A549 (cell line): Measurements from ENCODE around the gene MYH7B. TPM values are rescaled to one million over a fixed set of nuclear protein-coding genes. Genes with fewer than 3 reads are reported as not detected.

Experiments used
- ATAC-seq, 2 experiments: fragments of 200-7000 bp in 1 of 2; fragments of >200 bp in 1 of 2; cut with Nextera tagmentation in 1 of 2; cut with Tn5 transposase in 1 of 2; 3 replicates each; pipeline versions ENCODE4 v1.8.0 to v1.9.1; 2018 to 2020; ENCODE audit warnings: mild to moderate bottlenecking in 1 of 2, moderate library complexity in 1 of 2
- CTCF ChIA-PET: fragments of 300-600 bp; sonication (Branson Sonifier 250); formaldehyde crosslinking; extraction: SDS; loops from one replicate; lab custom pipeline; 2021; ENCODE audit warnings: antibody characterized with exemption, inconsistent platforms; lab: Yijun Ruan, JAX
- POLR2A ChIA-PET: fragments of 350-600 bp; formaldehyde crosslinking; extraction: SDS; loops from one replicate; lab custom pipeline; 2021; ENCODE audit warnings: antibody characterized with exemption, inconsistent platforms; lab: Yijun Ruan, JAX
- DNase-seq, 2 experiments: peaks; one replicate each; pipeline versions ENCODE4 v3.0.0 to v3.0.0-alpha.2; 2011 to 2016; ENCODE audit warnings: low read depth in 1 of 2, low spot score in 1 of 2
- FAIRE-seq: peaks from 2 replicates; lab custom pipeline; 2011; peaks lifted over from hg19 to GRCh38; lab: Jason Lieb, UNC
- H3K27ac ChIP-seq, 2 experiments: fragments of >200 bp; sonication (Bioruptor Twin); formaldehyde crosslinking; 3 replicates each; pipeline ENCODE4 v1.5.1; 2016 to 2017
- H3K4me1 ChIP-seq: fragments of >200 bp; sonication (Bioruptor Twin); formaldehyde crosslinking; 3 replicates; pipeline ENCODE4 v1.6.1; 2016
- H3K4me2 ChIP-seq: fragments of >200 bp; sonication (Bioruptor Twin); formaldehyde crosslinking; 3 replicates; pipeline ENCODE4 v1.6.1; 2016
- H3K4me3 ChIP-seq: fragments of >200 bp; sonication (Bioruptor Twin); formaldehyde crosslinking; 3 replicates; pipeline ENCODE4 v1.5.1; 2016
- H3K9me3 ChIP-seq: fragments of >200 bp; sonication (Bioruptor Twin); formaldehyde crosslinking; 3 replicates; pipeline ENCODE4 v1.6.1; 2016
- ATOH8 ChIP-seq: fragments of 250-450 bp; sonication (Bioruptor Pico); IDR thresholded peaks from 2 replicates; pipeline ENCODE4 v1.5.0; 2020; ENCODE audit warnings: low read depth, mild to moderate bottlenecking, moderate library complexity
- BHLHE40 ChIP-seq: IDR thresholded peaks from 2 replicates; pipeline ENCODE4 v1.6.1; 2012; ENCODE audit warnings: low read depth, low read length, inconsistent platforms
- CBX8 ChIP-seq: fragments of 200-600 bp; sonication (generic); IDR thresholded peaks from 2 replicates; pipeline ENCODE4 v1.6.1; 2016
- CTCF ChIP-seq: fragments of >200 bp; sonication (Bioruptor Twin); formaldehyde crosslinking; IDR thresholded peaks from 3 replicates; pipeline ENCODE4 v1.5.1; 2016
- E2F6 ChIP-seq: IDR thresholded peaks from 2 replicates; pipeline ENCODE4 v1.6.1; 2012; ENCODE audit warnings: low read depth, borderline replicate concordance
- EHF ChIP-seq: fragments of 250-450 bp; sonication (Bioruptor Pico); IDR thresholded peaks from 2 replicates; pipeline ENCODE4 v1.5.0; 2020; ENCODE audit warnings: mild to moderate bottlenecking
- EP300 ChIP-seq, 2 experiments: fragments of >200 bp; sonication (Bioruptor Twin); formaldehyde crosslinking; IDR thresholded peaks; 2 replicates in 1 of 2; 3 replicates in 1 of 2; pipeline ENCODE4 v1.6.1; 2016 to 2017
- FOSL2 ChIP-seq, 2 experiments: fragments of 450-650 bp in 1 of 2; fragments of >200 bp in 1 of 2; sonication (Bioruptor Twin) in 1 of 2; formaldehyde crosslinking; IDR thresholded peaks; 2 replicates each; pipeline versions ENCODE4 v1.5.0 to v1.6.1; 2016 to 2020; ENCODE audit warnings: mild to moderate bottlenecking in 1 of 2, moderate library complexity in 1 of 2
- FOXS1 ChIP-seq: fragments of 250-450 bp; sonication (Bioruptor Pico); IDR thresholded peaks from 2 replicates; pipeline ENCODE4 v1.5.0; 2020; ENCODE audit warnings: mild to moderate bottlenecking, moderate library complexity
- HOXB13 ChIP-seq: fragments of 250-450 bp; sonication (Bioruptor Pico); IDR thresholded peaks from 2 replicates; pipeline ENCODE4 v1.5.0; 2020; ENCODE audit warnings: low read depth, mild to moderate bottlenecking, moderate library complexity
- JUN ChIP-seq, 2 experiments: fragments of >200 bp; sonication (Bioruptor Twin); formaldehyde crosslinking; IDR thresholded peaks; 2 replicates in 1 of 2; 3 replicates in 1 of 2; pipeline ENCODE4 v1.6.1; 2016 to 2017
- JUNB ChIP-seq: fragments of >200 bp; sonication (Bioruptor Twin); formaldehyde crosslinking; IDR thresholded peaks from 2 replicates; pipeline ENCODE4 v1.6.1; 2016
- KDM1A ChIP-seq: fragments of 200-600 bp; sonication (generic); IDR thresholded peaks from 2 replicates; pipeline ENCODE4 v1.6.1; 2016; ENCODE audit warnings: low read depth, mild to moderate bottlenecking
- MAFK ChIP-seq: fragments of 450-650 bp; IDR thresholded peaks from 2 replicates; pipeline ENCODE4 v1.6.1; 2014; ENCODE audit not compliant: partially characterized antibody
- MYC ChIP-seq: IDR thresholded peaks from 2 replicates; pipeline ENCODE4 v1.6.1; 2012; ENCODE audit warnings: mild to moderate bottlenecking, inconsistent platforms, low read length, improper control_type of control experiment, borderline replicate concordance
- NFE2L2 ChIP-seq: fragments of 150-350 bp; conservative IDR thresholded peaks from 2 replicates; pipeline ENCODE4 v1.6.1; 2014; ENCODE audit warnings: low read length
- NPAS2 ChIP-seq: fragments of 250-450 bp; sonication (Bioruptor Pico); IDR thresholded peaks from 2 replicates; pipeline ENCODE4 v1.8.0; 2022; ENCODE audit warnings: mild to moderate bottlenecking, moderate library complexity, borderline replicate concordance
- PHF8 ChIP-seq: fragments of 200-600 bp; sonication (generic); IDR thresholded peaks from 2 replicates; pipeline ENCODE4 v1.6.1; 2016; ENCODE audit warnings: low read depth, mild to moderate bottlenecking, antibody characterized with exemption, moderate library complexity, borderline replicate concordance
- POLR2A ChIP-seq: IDR thresholded peaks from 2 replicates; pipeline ENCODE4 v1.6.1; 2012; ENCODE audit warnings: mild to moderate bottlenecking, low read length
- POLR2AphosphoS2 ChIP-seq: conservative IDR thresholded peaks from 2 replicates; pipeline ENCODE4 v1.6.1; 2012; ENCODE audit warnings: low read length, improper control_type of control experiment, inconsistent platforms
- RAD21 ChIP-seq, 2 experiments: fragments of >200 bp in 1 of 2; sonication (Bioruptor Twin) in 1 of 2; formaldehyde crosslinking in 1 of 2; IDR thresholded peaks in 1 of 2; conservative IDR thresholded peaks in 1 of 2; 2 replicates in 1 of 2; 3 replicates in 1 of 2; pipeline ENCODE4 v1.6.1; 2012 to 2018; ENCODE audit warnings: inconsistent platforms in 1 of 2
- SREBF2 ChIP-seq: fragments of 450-650 bp; IDR thresholded peaks from 2 replicates; pipeline ENCODE4 v1.6.1; 2014; ENCODE audit warnings: mild to moderate bottlenecking, moderate library complexity
- TP53 ChIP-seq: fragments of 250-450 bp; sonication (Bioruptor Pico); IDR thresholded peaks from 2 replicates; pipeline ENCODE4 v1.5.0; 2021; ENCODE audit warnings: mild to moderate bottlenecking, moderate library complexity
- USF2 ChIP-seq: fragments of 450-650 bp; IDR thresholded peaks from 2 replicates; pipeline ENCODE4 v1.6.1; 2014; ENCODE audit warnings: antibody characterized with exemption
- ZFP36 ChIP-seq: fragments of 450-650 bp; IDR thresholded peaks from 2 replicates; pipeline ENCODE4 v1.6.1; 2014; ENCODE audit warnings: borderline replicate concordance; ENCODE audit not compliant: partially characterized antibody
- ZNF302 ChIP-seq: fragments of 250-450 bp; sonication (Bioruptor Pico); IDR thresholded peaks from 2 replicates; pipeline ENCODE4 v1.9.0; 2021; ENCODE audit warnings: inconsistent platforms, mild to moderate bottlenecking, moderate library complexity
- WGBS: methylation state at CpG from one replicate; pipeline ENCODE4 v1.1.6; 2017; ENCODE audit errors: missing lambda C conversion rate; 5-methylcytosine and 5-hydroxymethylcytosine counted together
- polyA plus RNA-seq, 4 experiments: library from polyadenylated mRNA; depleted of rRNA in 3 of 4; stranded (reverse); fragments of >200 nt; fragmentation: RNase III in 1 of 4; extraction: RNeasy Plus Mini Kit Qiagen cat#74134 plus additional on column Dnase treatment in 1 of 4; gene quantifications; 2 replicates in 3 of 4; 3 replicates in 1 of 4; pipeline ENCODE4 v1.2.3, GENCODE V29; 2011 to 2017

Gene MYH7B
- polyA plus RNA-seq, 2 of the 4 experiments (the other 2 are of a cell fraction) = 0.03 to 0.23 TPM

- ChIA-PET CTCF (interaction anchor here (0.6 to 2.4 kb wide), 4 partner anchors 9 to 152 kb away, joined by 3 to 8 read pairs (median 3); partner anchors contain the start of gene ACSS2), POLR2A (interaction anchor here (0.6 kb wide), 1 partner anchor 18 kb away, joined by 3 read pairs; no protein-coding TSS in a partner anchor)
- Histone ChIP-seq H3K4me1 (0 out of 3 replicates have a peak, but pooled peaks cover 6% of the 10 kb centered on the region), H3K4me3 (no peak overlapping the region), H3K9me3 (no peaks in the 10 kb centered on the region), H3K27ac (no peak overlapping the region), H3K4me2 (no peak overlapping the region)
- no peak for DNase-seq
- no peak for TF ChIP-seq SREBF2
- ATAC-seq = no peak
- FAIRE-seq = no peak
- WGBS = 74% methylated on average over 13 of the region's 15 CpGs
Observed at GRCh38 chr20:34987288-34988190, 31.9 kb downstream of the MYH7B start.

GRCh38 chr20:34988191-34988540 is 32.5 kb downstream of the MYH7B start:
- ATAC-seq = no peak
- H3K4me3 ChIP-seq = no peak overlapping the region
- no peak for FAIRE-seq
- H3K9me3 ChIP-seq = no peaks in the 10 kb centered on the region
- POLR2A ChIA-PET = no interaction called here
- TF ChIP-seq E2F6 (no peak), PHF8 (no peak), BHLHE40 (no peak), ATOH8 (no peak), FOXS1 (no peak), FOSL2 (IDR thresholded peaks at IDR 0.05) (no peak), FOSL2 (CRISPR knock-in tag; IDR thresholded peaks at IDR 0.05) (no peak), POLR2A (no peak), POLR2AphosphoS2 (no peak), CBX8 (no peak), MAFK (no peak), USF2 (no peak), EHF (CRISPR knock-in tag) (no peak), ZFP36 (no peak), KDM1A (no peak), TP53 (CRISPR knock-in tag) (no peak), NFE2L2 (no peak), EP300 (IDR thresholded peaks at IDR 0.05) (no peak), JUNB (no peak), MYC (no peak), NPAS2 (no peak)
- TF ChIP-seq, all 56 proteins: peak for 0
- 89% methylated on average over 12 of the region's 12 CpGs for WGBS
- CTCF ChIA-PET = interaction anchor here (0.5 to 2.4 kb wide), 6 partner anchors 10 to 153 kb away, joined by 3 to 8 read pairs (median 5); partner anchors contain the start of gene ACSS2
- Histone ChIP-seq H3K4me2 (no peak overlapping the region), H3K27ac (no peak overlapping the region), H3K4me1 (0 out of 3 replicates have a peak, but pooled peaks cover 6% of the 10 kb centered on the region)
- no peak for DNase-seq

GRCh38 chr20:34989118-34989517 is 33.5 kb downstream of the MYH7B start:
- 0 out of 3 replicates have a peak, but pooled peaks cover 3% of the 10 kb centered on the region for H3K4me1 ChIP-seq
- H3K4me3 ChIP-seq = no peak overlapping the region
- ATAC-seq (no peak), FAIRE-seq (no peak), DNase-seq (no peak)
- H3K4me2 ChIP-seq = no peak overlapping the region
- H3K9me3 ChIP-seq = no peaks in the 10 kb centered on the region
- CTCF ChIA-PET = interaction anchor here (0.6 to 2.4 kb wide), 6 partner anchors 11 to 219 kb away, joined by 4 to 8 read pairs (median 6); no protein-coding TSS in a partner anchor
- 87% methylated on average over 4 of the region's 4 CpGs for WGBS
- POLR2A ChIA-PET = no interaction called here
- H3K27ac ChIP-seq = no peak overlapping the region
- no peak for TF ChIP-seq SREBF2
- TF ChIP-seq CTCF = no peak
- no peak for TF ChIP-seq ZNF302 (CRISPR knock-in tag)
- TF ChIP-seq JUNB = no peak
- TF ChIP-seq JUN (IDR thresholded peaks at IDR 0.05) = no peak
- TF ChIP-seq RAD21 (conservative IDR thresholded peaks at IDR 0.05 in 1 of 2, IDR thresholded peaks at IDR 0.05 in 1 of 2) = no peak
- no peak for TF ChIP-seq HOXB13
- no peak for TF ChIP-seq ATOH8
- no peak for TF ChIP-seq FOSL2 (IDR thresholded peaks at IDR 0.05)
- TF ChIP-seq FOSL2 (CRISPR knock-in tag; IDR thresholded peaks at IDR 0.05) = no peak
